Measurements from ENCODE around the gene SPG11. TPM values are rescaled to one million over a fixed set of nuclear protein-coding genes. Genes with fewer than 3 reads are reported as not detected.
"Not testable (repeated sequence)": the region's sequence is repeated elsewhere in the genome, so short reads cannot be mapped to it uniquely, and the experiment has no call there.

SPG11 gene
- total and polyA plus RNA-seq, 8 donors = 72.6 to 92.5 (median 83.2) TPM

DNA sequence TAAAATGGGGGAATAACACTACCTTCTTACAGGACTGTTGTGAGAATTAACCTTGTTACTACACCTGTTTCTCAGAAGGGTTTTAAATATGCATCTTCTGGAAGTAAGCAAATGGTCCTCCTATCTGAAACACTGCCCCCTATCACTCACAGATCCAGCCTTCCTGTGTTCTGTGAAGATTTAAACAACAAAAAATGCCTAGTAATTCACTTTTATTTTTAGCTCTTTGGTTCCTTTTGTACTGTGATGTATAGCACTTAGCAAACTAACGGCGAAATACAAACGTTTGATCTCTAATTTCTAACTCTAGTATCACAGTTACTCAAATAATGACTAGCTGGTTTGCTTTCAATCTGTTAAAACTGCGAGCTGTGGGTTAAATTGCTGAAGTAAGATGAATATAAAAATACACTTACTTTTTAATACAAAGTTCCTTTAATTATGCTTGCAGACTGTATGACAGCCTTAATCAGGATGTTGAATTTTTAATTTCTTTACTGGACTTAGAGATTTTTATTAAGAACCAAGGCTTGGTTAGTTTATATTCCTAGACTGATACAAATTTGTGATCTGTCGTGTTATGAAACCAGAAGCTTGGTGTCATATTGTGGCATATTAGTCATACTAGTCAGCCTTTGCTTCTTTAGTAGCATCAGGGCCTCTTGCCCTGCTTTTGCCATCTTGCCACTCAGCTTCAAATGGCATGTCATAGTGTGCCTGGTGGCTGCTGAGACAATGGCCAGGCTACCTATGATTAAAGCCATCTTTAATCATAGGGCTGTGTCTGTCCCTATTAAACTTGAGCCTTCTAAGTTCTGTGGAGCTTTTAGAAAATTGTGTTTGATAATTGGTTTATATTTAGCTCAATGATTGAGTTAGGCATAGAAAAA lies 117.3 kb downstream of the SPG11 start:
- H3K4me1 ChIP-seq = peaks cover 26 to 43% of the 10 kb centered on the region in 2 donors
- ATAC-seq (peak; percentile 38), DNase-seq (no peak)
- H3K9me3 ChIP-seq = no peaks in the 10 kb centered on the region
- TF ChIP-seq, protein P1, sequence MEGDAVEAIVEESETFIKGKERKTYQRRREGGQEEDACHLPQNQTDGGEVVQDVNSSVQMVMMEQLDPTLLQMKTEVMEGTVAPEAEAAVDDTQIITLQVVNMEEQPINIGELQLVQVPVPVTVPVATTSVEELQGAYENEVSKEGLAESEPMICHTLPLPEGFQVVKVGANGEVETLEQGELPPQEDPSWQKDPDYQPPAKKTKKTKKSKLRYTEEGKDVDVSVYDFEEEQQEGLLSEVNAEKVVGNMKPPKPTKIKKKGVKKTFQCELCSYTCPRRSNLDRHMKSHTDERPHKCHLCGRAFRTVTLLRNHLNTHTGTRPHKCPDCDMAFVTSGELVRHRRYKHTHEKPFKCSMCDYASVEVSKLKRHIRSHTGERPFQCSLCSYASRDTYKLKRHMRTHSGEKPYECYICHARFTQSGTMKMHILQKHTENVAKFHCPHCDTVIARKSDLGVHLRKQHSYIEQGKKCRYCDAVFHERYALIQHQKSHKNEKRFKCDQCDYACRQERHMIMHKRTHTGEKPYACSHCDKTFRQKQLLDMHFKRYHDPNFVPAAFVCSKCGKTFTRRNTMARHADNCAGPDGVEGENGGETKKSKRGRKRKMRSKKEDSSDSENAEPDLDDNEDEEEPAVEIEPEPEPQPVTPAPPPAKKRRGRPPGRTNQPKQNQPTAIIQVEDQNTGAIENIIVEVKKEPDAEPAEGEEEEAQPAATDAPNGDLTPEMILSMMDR (IDR thresholded peaks at IDR 0.05) = peak in 1 of 2 donors; percentile 22
- H3K36me3 ChIP-seq = peaks cover 0 to 22% of the 10 kb centered on the region in 2 donors
- intact Hi-C loops (cut with DNase I) = no loop called here
- no peak overlapping the region for H3K4me3 ChIP-seq
- no peaks in the 10 kb centered on the region for H3K27me3 ChIP-seq
- H3K27ac ChIP-seq = no peak overlapping the region

DNA sequence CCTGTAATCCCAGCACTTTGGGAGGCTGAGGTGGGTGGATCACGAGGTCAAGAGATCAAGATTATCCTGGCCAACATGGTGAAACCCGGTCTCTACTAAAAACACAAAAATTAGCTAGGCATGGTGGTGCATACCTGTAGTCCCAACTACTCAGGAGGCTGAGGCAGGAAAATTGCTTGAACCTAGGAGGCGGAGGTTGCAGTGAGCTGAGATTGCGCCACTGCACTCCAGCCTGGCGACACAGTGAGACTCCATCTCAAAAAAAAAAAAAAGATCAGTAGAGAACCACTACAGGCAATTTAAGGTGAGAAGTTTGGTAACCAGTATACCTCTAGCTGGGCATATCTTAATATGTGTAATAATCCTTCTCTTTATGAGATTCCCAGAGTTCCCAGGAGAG lies 118.7 kb downstream of the SPG11 start:
- H3K4me1 ChIP-seq = peaks cover 30 to 56% of the 10 kb centered on the region in 2 donors
- H3K27me3 ChIP-seq; H3K4me3 ChIP-seq; H3K9me3 ChIP-seq; intact Hi-C loops (cut with DNase I); DNase-seq; H3K27ac ChIP-seq: not testable (repeated sequence)
- peaks cover 0 to 30% of the 10 kb centered on the region in 2 donors for H3K36me3 ChIP-seq
- ATAC-seq = peak; percentile 24

DNA sequence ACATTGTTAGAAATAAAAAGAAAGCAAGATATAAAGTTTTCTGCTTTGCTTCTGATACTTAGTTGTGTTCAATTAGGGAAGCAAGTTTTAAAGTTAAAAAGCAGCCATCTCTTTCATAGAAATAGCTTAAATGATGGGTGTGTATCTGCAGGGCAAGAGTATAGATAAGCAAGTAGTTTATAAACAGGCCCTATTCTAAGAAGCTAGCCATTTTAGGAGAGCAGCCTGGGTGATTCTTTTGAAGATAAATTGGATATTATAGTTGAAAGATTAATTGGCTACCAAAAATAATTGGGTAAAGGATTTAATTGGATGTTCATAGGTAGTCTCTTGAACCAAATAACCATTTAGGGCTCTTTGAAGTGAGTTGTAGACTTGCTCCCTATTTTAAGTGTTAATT lies 120.9 kb downstream of the SPG11 start:
- no peak overlapping the region for H3K27ac ChIP-seq
- ATAC-seq = no peak

DNA sequence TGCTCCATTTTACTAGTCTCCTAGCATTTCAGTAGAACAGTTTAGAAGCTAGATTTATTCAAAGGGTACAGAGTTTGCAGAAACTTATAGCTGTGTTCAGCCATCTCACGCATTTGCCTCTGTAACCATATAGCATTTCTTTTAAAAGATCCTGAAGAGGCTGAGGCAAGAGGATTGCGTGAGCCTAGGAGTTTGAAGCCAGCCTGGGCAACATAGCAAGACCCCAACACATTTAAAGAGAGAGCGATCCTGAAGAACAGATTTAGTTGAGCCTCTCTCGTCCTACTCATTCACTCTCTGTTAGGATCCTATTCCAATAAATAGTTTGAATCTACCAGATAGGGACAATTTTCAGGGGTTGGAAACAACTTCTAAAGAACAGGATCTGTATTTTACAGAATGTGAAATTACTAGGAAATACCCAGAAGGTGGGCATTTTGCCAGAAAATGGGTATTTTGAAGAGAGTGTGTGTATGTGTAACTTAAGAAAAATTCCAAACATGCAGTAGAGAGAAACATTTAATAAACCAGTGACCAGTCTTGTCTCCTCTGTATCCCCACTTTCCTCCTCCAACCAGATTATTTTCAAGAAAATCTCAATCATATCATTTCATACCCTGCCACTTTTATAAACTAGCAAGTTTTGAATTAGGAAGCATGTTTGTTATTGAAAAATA lies 122.0 kb downstream of the SPG11 start:
- H3K27ac ChIP-seq = peak overlapping the region; percentile 14 to 18

More for the DNA sequence above, 120.9 kb downstream of the SPG11 start:
- no peaks in the 10 kb centered on the region for H3K9me3 ChIP-seq
- H3K36me3 ChIP-seq = peaks cover 0 to 31% of the 10 kb centered on the region in 2 donors
- intact Hi-C loops (cut with DNase I) = no loop called here
- H3K27me3 ChIP-seq = no peaks in the 10 kb centered on the region
- no peak overlapping the region for H3K4me3 ChIP-seq
- H3K4me1 ChIP-seq = peaks cover 39 to 73% of the 10 kb centered on the region in 2 donors
- TF ChIP-seq, protein P1 (IDR thresholded peaks at IDR 0.05) = no peak
- DNase-seq = no peak

DNA sequence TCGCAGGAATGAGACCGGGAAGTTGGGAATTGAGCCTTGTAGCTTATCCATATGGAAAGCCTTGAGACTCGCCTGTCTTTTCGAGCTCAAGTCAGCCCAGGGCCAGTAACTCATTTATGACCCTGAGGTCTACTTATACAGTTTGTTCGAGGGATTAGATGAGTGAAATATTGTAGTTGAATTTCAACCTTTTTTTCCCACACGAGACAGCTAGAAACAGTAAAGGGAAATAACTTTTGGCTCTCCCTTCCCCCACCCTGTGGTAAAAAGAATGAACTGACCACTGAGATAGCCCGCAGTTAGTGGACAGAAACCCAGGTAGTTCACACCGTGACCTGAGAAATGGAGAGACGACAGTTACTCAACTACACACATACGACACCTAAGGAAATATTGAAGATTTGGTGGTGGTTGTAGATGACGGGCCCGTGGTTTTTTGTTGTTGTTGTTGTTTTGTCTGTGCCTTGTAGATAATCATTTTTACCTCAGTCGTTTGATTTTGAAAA lies 125.7 kb downstream of the SPG11 start:
- TF ChIP-seq, protein P1 (IDR thresholded peaks at IDR 0.05) = peak in 1 of 2 donors; percentile 9
- intact Hi-C loops (cut with DNase I) = no loop called here
- H3K27me3 ChIP-seq = no peaks in the 10 kb centered on the region
- H3K9me3 ChIP-seq = no peaks in the 10 kb centered on the region
- peaks cover 29 to 62% of the 10 kb centered on the region in 2 donors for H3K4me1 ChIP-seq
- peak overlapping the region; percentile 98 to 99 for H3K27ac ChIP-seq
- peak in 1 of 4 donors; percentile 56 for DNase-seq
- no peak for ATAC-seq
- peak overlapping the region; percentile 49 to 78 for H3K4me3 ChIP-seq
- H3K36me3 ChIP-seq = peaks cover 0 to 31% of the 10 kb centered on the region in 2 donors

More for the DNA sequence above, 122.0 kb downstream of the SPG11 start:
- no peaks in the 10 kb centered on the region for H3K9me3 ChIP-seq
- TF ChIP-seq, protein P1 (IDR thresholded peaks at IDR 0.05) = no peak
- ATAC-seq (no peak), DNase-seq (peak in 1 of 4 donors; percentile 5)
- intact Hi-C loops (cut with DNase I) = no loop called here
- no peaks in the 10 kb centered on the region for H3K27me3 ChIP-seq
- peaks cover 0 to 31% of the 10 kb centered on the region in 2 donors for H3K36me3 ChIP-seq
- peaks cover 39 to 71% of the 10 kb centered on the region in 2 donors for H3K4me1 ChIP-seq
- H3K4me3 ChIP-seq = no peak overlapping the region

All from left lung (tissue), 10 donors.